Measurements from ENCODE around the gene VPS13D.

Gene VPS13D

GRCh38 chr1:12201352-12202189 is 28.3 kb upstream of the VPS13D start:
- H3K4me2 ChIP-seq (ENCODE audit: low read length, poor library complexity, severe bottlenecking) = no peak overlapping the region
- H3K18ac ChIP-seq (ENCODE audit: low read depth in 1 of 2, low read length in 2 of 2) = no peak overlapping the region
- H4K91ac ChIP-seq (ENCODE audit: low read length) = no peak overlapping the region
- H4K8ac ChIP-seq (ENCODE audit: low read length) = no peak overlapping the region
- no peak overlapping the region for H3K9ac ChIP-seq (ENCODE audit: low read length)
- no peak overlapping the region for H3K27ac ChIP-seq (ENCODE audit: low read length, poor library complexity, severe bottlenecking)
- H2AFZ ChIP-seq (ENCODE audit: low read depth, low read length) = no peak overlapping the region
- H2BK15ac ChIP-seq (ENCODE audit: low read depth, poor library complexity, severe bottlenecking) = no peak overlapping the region
- no peaks in the 10 kb centered on the region for H3K27me3 ChIP-seq (ENCODE audit: control insufficient read depth in 1 of 2, insufficient read depth in 1 of 2, low read length in 2 of 2)
- H2BK5ac ChIP-seq (ENCODE audit: low read depth, low read length, poor library complexity, severe bottlenecking) = no peak overlapping the region
- no peak overlapping the region for H2AK5ac ChIP-seq (ENCODE audit: low read length, severe bottlenecking)
- H3K4me1 ChIP-seq (ENCODE audit: control insufficient read depth, insufficient read depth, low read depth, low read length) = peaks cover 24% of the 10 kb centered on the region
- 98% methylated on average over 16 of the region's 18 CpGs for WGBS
- no peak overlapping the region for H3K4me3 ChIP-seq (ENCODE audit: insufficient read depth in 1 of 2, low read depth in 1 of 2, low read length in 2 of 2)
- no peaks in the 10 kb centered on the region for H3K79me1 ChIP-seq (replicated peaks; ENCODE audit: low read length, poor library complexity, severe bottlenecking)
- no peak overlapping the region for H3K4ac ChIP-seq (ENCODE audit: low read depth in 1 of 2, low read length in 2 of 2)
- H3K14ac ChIP-seq (ENCODE audit: low read length in 2 of 2) = no peak overlapping the region
- no peak overlapping the region for H2BK12ac ChIP-seq (ENCODE audit: low read length in 2 of 2)
- H3K36me3 ChIP-seq (ENCODE audit: control insufficient read depth in 1 of 2, insufficient read depth in 2 of 2, low read depth in 1 of 2, low read length in 2 of 2) = peaks cover 2 to 60% of the 10 kb centered on the region in 2 experiments
- H3K23ac ChIP-seq (ENCODE audit: low read length in 2 of 2) = no peak overlapping the region
- no peak overlapping the region for H2BK120ac ChIP-seq (ENCODE audit: low read depth, low read length)
- no peak for DNase-seq
- no peaks in the 10 kb centered on the region for H3K9me3 ChIP-seq (ENCODE audit: control insufficient read depth, low read length)

GRCh38 chr1:12202190-12202497 is 27.7 kb upstream of the VPS13D start:
- WGBS = 92% methylated on average over 6 of the region's 6 CpGs
- Histone ChIP-seq H3K4me1 (ENCODE audit: control insufficient read depth, insufficient read depth, low read depth, low read length) (peaks cover 27% of the 10 kb centered on the region), H3K27ac (ENCODE audit: low read length, poor library complexity, severe bottlenecking) (no peak overlapping the region)

GRCh38 chr1:12202577-12202976 is 27.3 kb upstream of the VPS13D start:
- H3K36me3 ChIP-seq (ENCODE audit: control insufficient read depth in 1 of 2, insufficient read depth in 2 of 2, low read depth in 1 of 2, low read length in 2 of 2) = peaks cover 2 to 58% of the 10 kb centered on the region in 2 experiments
- H2AK5ac ChIP-seq (ENCODE audit: low read length, severe bottlenecking) = no peak overlapping the region
- H3K4me1 ChIP-seq (ENCODE audit: control insufficient read depth, insufficient read depth, low read depth, low read length) = peaks cover 27% of the 10 kb centered on the region
- H3K4ac ChIP-seq (ENCODE audit: low read depth in 1 of 2, low read length in 2 of 2) = no peak overlapping the region
- H3K14ac ChIP-seq (ENCODE audit: low read length in 2 of 2) = no peak overlapping the region
- H3K23ac ChIP-seq (ENCODE audit: low read length in 2 of 2) = no peak overlapping the region
- no peak overlapping the region for H2BK12ac ChIP-seq (ENCODE audit: low read length in 2 of 2)
- H2BK5ac ChIP-seq (ENCODE audit: low read depth, low read length, poor library complexity, severe bottlenecking) = no peak overlapping the region
- H4K91ac ChIP-seq (ENCODE audit: low read length) = no peak overlapping the region
- no peak overlapping the region for H3K9ac ChIP-seq (ENCODE audit: low read length)
- no peak for DNase-seq
- no peaks in the 10 kb centered on the region for H3K27me3 ChIP-seq (ENCODE audit: control insufficient read depth in 1 of 2, insufficient read depth in 1 of 2, low read length in 2 of 2)
- H2BK15ac ChIP-seq (ENCODE audit: low read depth, poor library complexity, severe bottlenecking) = no peak overlapping the region
- H3K18ac ChIP-seq (ENCODE audit: low read depth in 1 of 2, low read length in 2 of 2) = no peak overlapping the region
- no peaks in the 10 kb centered on the region for H3K79me1 ChIP-seq (replicated peaks; ENCODE audit: low read length, poor library complexity, severe bottlenecking)
- H3K4me3 ChIP-seq (ENCODE audit: insufficient read depth in 1 of 2, low read depth in 1 of 2, low read length in 2 of 2) = no peak overlapping the region
- no peak overlapping the region for H3K4me2 ChIP-seq (ENCODE audit: low read length, poor library complexity, severe bottlenecking)
- H3K27ac ChIP-seq (ENCODE audit: low read length, poor library complexity, severe bottlenecking) = no peak overlapping the region
- WGBS = 94% methylated on average over 4 of the region's 4 CpGs
- H2AFZ ChIP-seq (ENCODE audit: low read depth, low read length) = no peak overlapping the region
- H2BK120ac ChIP-seq (ENCODE audit: low read depth, low read length) = no peak overlapping the region
- H3K9me3 ChIP-seq (ENCODE audit: control insufficient read depth, low read length) = no peaks in the 10 kb centered on the region
- no peak overlapping the region for H4K8ac ChIP-seq (ENCODE audit: low read length)

More at GRCh38 chr1:12202190-12202497, 27.7 kb upstream of the VPS13D start:
- no peak for DNase-seq
- H3K36me3 ChIP-seq (ENCODE audit: control insufficient read depth in 1 of 2, insufficient read depth in 2 of 2, low read depth in 1 of 2, low read length in 2 of 2) = peaks cover 2 to 62% of the 10 kb centered on the region in 2 experiments
- H2AFZ ChIP-seq (ENCODE audit: low read depth, low read length) = no peak overlapping the region
- no peak overlapping the region for H2BK5ac ChIP-seq (ENCODE audit: low read depth, low read length, poor library complexity, severe bottlenecking)
- H2BK12ac ChIP-seq (ENCODE audit: low read length in 2 of 2) = no peak overlapping the region
- no peak overlapping the region for H2AK5ac ChIP-seq (ENCODE audit: low read length, severe bottlenecking)
- no peak overlapping the region for H4K8ac ChIP-seq (ENCODE audit: low read length)
- no peak overlapping the region for H3K23ac ChIP-seq (ENCODE audit: low read length in 2 of 2)
- H4K91ac ChIP-seq (ENCODE audit: low read length) = no peak overlapping the region
- no peak overlapping the region for H3K4me2 ChIP-seq (ENCODE audit: low read length, poor library complexity, severe bottlenecking)
- H3K4me3 ChIP-seq (ENCODE audit: insufficient read depth in 1 of 2, low read depth in 1 of 2, low read length in 2 of 2) = no peak overlapping the region
- no peak overlapping the region for H3K18ac ChIP-seq (ENCODE audit: low read depth in 1 of 2, low read length in 2 of 2)
- no peak overlapping the region for H2BK15ac ChIP-seq (ENCODE audit: low read depth, poor library complexity, severe bottlenecking)
- H3K4ac ChIP-seq (ENCODE audit: low read depth in 1 of 2, low read length in 2 of 2) = no peak overlapping the region
- H2BK120ac ChIP-seq (ENCODE audit: low read depth, low read length) = no peak overlapping the region
- H3K9ac ChIP-seq (ENCODE audit: low read length) = no peak overlapping the region
- no peaks in the 10 kb centered on the region for H3K9me3 ChIP-seq (ENCODE audit: control insufficient read depth, low read length)
- no peak overlapping the region for H3K14ac ChIP-seq (ENCODE audit: low read length in 2 of 2)
- no peaks in the 10 kb centered on the region for H3K79me1 ChIP-seq (replicated peaks; ENCODE audit: low read length, poor library complexity, severe bottlenecking)
- no peaks in the 10 kb centered on the region for H3K27me3 ChIP-seq (ENCODE audit: control insufficient read depth in 1 of 2, insufficient read depth in 1 of 2, low read length in 2 of 2)

- H3K4me1 ChIP-seq (ENCODE audit: control insufficient read depth, insufficient read depth, low read depth, low read length) = peaks cover 22% of the 10 kb centered on the region
- 92% methylated on average over 20 of the region's 20 CpGs for WGBS
- H2AK5ac ChIP-seq (ENCODE audit: low read length, severe bottlenecking) = no peak overlapping the region
- H3K4me2 ChIP-seq (ENCODE audit: low read length, poor library complexity, severe bottlenecking) = no peak overlapping the region
- H3K36me3 ChIP-seq (ENCODE audit: control insufficient read depth in 1 of 2, insufficient read depth in 2 of 2, low read depth in 1 of 2, low read length in 2 of 2) = peaks cover 2 to 59% of the 10 kb centered on the region in 2 experiments
- no peak overlapping the region for H3K9ac ChIP-seq (ENCODE audit: low read length)
- H3K27me3 ChIP-seq (ENCODE audit: control insufficient read depth in 1 of 2, insufficient read depth in 1 of 2, low read length in 2 of 2) = no peaks in the 10 kb centered on the region
- H4K91ac ChIP-seq (ENCODE audit: low read length) = no peak overlapping the region
- H2AFZ ChIP-seq (ENCODE audit: low read depth, low read length) = no peak overlapping the region
- no peak overlapping the region for H2BK12ac ChIP-seq (ENCODE audit: low read length in 2 of 2)
- H2BK15ac ChIP-seq (ENCODE audit: low read depth, poor library complexity, severe bottlenecking) = no peak overlapping the region
- H3K18ac ChIP-seq (ENCODE audit: low read depth in 1 of 2, low read length in 2 of 2) = no peak overlapping the region
- H4K8ac ChIP-seq (ENCODE audit: low read length) = no peak overlapping the region
- H2BK5ac ChIP-seq (ENCODE audit: low read depth, low read length, poor library complexity, severe bottlenecking) = no peak overlapping the region
- H3K27ac ChIP-seq (ENCODE audit: low read length, poor library complexity, severe bottlenecking) = no peak overlapping the region
- no peaks in the 10 kb centered on the region for H3K9me3 ChIP-seq (ENCODE audit: control insufficient read depth, low read length)
- no peak overlapping the region for H3K14ac ChIP-seq (ENCODE audit: low read length in 2 of 2)
- no peak overlapping the region for H3K4ac ChIP-seq (ENCODE audit: low read depth in 1 of 2, low read length in 2 of 2)
- DNase-seq = no peak
- H2BK120ac ChIP-seq (ENCODE audit: low read depth, low read length) = no peak overlapping the region
- no peak overlapping the region for H3K23ac ChIP-seq (ENCODE audit: low read length in 2 of 2)
- H3K79me1 ChIP-seq (replicated peaks; ENCODE audit: low read length, poor library complexity, severe bottlenecking) = no peaks in the 10 kb centered on the region
- H3K4me3 ChIP-seq (ENCODE audit: insufficient read depth in 1 of 2, low read depth in 1 of 2, low read length in 2 of 2) = no peak overlapping the region
Observed at GRCh38 chr1:12203216-12204007, 26.4 kb upstream of the VPS13D start.

Data from mesenchymal stem cell (in vitro differentiated cells and primary cell).